Frontal cortex (tissue), 4 donors: ENCODE results near the gene KLK15. TPM values are rescaled to one million over a fixed set of nuclear protein-coding genes. Genes with fewer than 3 reads are reported as not detected.

Experiments used
- DNase-seq, 2 donors: peaks; one replicate each; pipeline ENCODE4 v3.0.0; 2012; ENCODE audit warnings: low spot score in 2 of 2
- FAIRE-seq: peaks from 2 replicates; lab custom pipeline; 2012; peaks lifted over from hg19 to GRCh38; lab: Jason Lieb, UNC
- total RNA-seq: library from RNA; depleted of rRNA; stranded (reverse); fragments of >200 nt; gene quantifications from one replicate; pipeline ENCODE4 v1.2.3, GENCODE V29; 2014
- donor health status: control.
- donor health status: control.
- donor health status: control.

KLK15 gene
- total RNA-seq, 1 donor from 2014 or later, result not detected

DNA sequence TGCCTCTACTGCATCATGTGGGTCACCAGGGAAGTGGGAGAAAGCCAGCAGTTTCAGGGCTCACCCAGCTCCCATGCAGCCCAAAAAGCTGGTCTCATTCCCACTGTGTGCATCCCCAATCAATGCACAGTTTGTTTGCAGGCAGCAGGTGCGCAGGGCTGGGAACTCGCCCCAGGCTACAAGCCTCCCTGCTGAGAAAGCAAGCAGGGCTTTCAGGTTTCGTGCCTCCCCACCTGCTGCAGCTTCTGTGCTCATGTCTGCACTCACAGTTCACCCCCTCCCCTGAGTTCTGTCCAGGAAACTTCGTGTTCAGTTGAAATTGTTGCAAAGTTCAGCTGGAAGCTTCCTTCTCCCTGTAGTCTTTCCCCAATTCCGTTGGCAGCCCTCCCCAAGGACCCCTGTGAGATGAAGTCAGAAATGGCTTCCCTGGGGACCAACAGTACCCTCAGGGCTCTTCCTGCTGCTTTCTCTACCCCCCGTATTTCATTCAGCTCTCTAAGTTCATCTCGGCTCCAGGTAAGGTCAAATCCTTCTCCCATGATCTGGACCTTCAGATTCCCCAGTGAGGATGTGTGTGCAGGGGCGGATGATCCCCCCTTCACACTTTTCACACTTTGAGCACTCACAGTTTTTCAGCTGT is 11.0 kb upstream of the KLK15 start:
- no peak for FAIRE-seq
- no peak for DNase-seq

DNA sequence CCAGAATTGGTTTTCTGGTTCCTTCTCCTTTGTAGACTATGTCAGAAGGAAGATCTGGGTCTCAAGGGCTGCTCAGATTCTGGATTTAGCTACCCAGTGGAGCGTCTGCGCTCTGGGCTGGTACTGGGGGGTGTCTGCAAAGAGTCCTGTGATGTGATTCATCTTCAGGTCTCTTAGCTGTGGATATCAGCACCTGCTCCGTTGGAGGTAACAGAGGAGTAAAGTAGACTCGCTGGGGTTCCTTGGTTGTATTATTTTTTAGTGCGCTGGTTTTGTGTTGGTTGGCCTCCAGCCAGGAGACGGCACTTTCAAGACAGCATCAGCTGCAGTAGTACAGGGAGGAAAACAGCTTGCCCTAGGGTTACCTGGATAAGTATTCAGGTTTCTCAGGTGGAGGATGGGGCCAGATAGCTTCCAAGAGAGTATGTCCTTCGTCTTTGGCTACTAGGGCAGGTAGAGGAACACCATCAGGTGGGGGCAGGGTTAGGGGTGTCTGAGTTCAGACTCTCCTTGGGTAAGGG is 10.4 kb upstream of the KLK15 start:
- DNase-seq (no peak), FAIRE-seq (no peak)

- FAIRE-seq (no peak), DNase-seq (no peak)
Observed at GRCh38 chr19:50843205-50843604, 9.8 kb upstream of the KLK15 start.

- DNase-seq (no peak), FAIRE-seq (no peak)
Observed at GRCh38 chr19:50842130-50842529, 8.8 kb upstream of the KLK15 start.

DNA sequence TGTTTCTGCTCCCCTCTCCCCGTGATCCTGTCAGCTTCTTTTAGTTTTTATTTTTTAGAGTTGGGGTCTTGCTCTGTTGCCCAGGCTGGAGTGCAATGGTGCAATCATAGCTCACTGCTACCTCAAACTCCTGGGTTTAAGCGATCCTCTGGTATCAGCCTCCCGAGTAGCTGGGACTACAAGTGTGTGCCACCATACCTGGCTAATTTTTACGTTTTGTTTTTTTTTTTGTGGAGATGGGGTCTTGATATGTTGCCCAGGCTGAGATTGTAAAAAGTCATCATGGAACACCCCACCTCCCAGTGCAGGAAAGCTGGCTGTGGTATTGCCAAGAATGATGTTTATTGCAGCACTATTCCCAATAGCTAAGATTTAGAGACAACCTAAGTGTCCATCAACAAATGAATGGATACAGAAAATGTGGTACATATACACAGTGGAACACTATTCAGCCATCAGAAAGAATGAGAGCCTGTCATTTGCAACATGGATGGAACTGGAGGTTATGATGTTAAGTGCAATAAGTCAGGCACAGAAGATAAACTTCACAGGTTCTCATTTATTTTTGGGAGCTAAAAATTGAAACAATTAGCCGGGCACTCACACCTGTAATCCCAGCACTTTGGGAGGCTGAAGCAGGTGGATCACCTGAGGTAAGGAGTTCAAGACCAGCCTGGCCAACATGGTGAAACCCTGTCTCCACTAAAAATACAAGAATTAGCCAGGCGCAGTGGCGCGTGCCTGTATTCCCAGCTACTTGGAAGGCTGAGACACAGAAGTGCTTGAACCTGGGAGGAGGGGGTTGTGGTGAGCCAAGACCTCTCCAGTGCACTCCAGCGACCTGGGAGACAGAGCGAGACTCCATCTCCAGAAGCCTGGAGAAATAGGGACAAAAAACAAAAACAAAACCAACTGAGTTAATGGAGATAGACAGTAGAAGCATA is 6.6 kb upstream of the KLK15 start:
- no peak for DNase-seq
- FAIRE-seq, result no peak

DNA sequence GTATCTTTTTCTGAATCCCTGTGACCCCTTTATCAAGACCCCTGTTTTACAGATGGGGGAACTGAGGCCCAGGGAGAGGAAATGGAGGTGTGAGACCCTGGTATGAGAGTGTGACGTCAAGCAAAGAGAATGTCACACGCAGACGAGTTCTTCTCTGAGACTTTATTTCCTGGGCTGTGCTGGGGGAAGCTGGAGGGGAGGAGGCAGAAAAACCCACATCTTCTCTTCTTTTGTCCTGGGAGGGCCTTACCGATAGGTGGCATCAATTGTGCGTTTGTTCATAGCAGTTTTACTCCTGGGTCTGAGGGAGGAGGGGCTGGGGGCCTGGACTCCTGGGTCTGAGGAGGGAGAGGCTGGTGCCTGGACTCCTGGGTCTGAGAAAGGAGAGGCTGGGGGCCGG is 4.9 kb upstream of the KLK15 start:
- FAIRE-seq, result no peak
- no peak for DNase-seq

GRCh38 chr19:50837300-50837699 is 3.9 kb upstream of the KLK15 start:
- FAIRE-seq (no peak), DNase-seq (no peak)

GRCh38 chr19:50836543-50837195 is 3.3 kb upstream of the KLK15 start:
- DNase-seq, result no peak

GRCh38 chr19:50835785-50836542 is 2.6 kb upstream of the KLK15 start:
- peak; percentile 67 to 92 for DNase-seq
- FAIRE-seq, result no peak

More at GRCh38 chr19:50836543-50837195, 3.3 kb upstream of the KLK15 start:
- FAIRE-seq, result no peak

DNA sequence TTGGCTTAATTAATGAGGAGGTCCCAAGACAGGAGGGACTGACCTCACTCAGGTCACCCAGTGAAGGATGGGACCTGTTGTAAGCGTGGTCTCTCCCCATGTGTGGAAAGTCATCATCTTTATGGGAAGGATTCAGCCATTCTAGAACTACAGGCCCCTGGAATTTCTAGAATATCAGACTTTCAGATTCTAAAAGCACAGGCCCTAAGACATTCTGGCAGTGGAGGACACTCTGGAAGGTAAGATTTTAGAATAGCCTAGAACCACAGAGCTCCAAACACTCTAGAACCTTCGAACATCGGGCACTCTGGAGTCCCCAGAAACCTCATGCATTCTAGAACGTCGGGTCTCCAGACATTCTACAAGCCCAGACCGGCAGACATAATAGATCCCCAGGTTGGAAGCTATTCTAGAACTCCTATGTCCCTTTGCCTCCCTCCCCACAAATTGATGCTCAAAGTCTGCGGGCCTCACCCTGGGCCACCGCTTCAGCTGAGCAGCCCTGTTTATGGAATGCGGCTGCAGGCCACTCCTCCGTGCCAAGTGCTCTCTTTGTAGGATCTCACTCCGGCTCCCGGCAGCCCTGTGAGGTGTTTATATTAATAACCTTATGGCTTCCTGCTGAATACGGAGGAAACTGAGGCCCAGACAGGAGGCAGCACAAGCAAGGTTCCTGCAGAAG is 1.9 kb upstream of the KLK15 start:
- DNase-seq (no peak), FAIRE-seq (no peak)

GRCh38 chr19:50833802-50834167 is 411 bp upstream of the KLK15 start:
- DNase-seq, result no peak
- FAIRE-seq, result no peak

DNA sequence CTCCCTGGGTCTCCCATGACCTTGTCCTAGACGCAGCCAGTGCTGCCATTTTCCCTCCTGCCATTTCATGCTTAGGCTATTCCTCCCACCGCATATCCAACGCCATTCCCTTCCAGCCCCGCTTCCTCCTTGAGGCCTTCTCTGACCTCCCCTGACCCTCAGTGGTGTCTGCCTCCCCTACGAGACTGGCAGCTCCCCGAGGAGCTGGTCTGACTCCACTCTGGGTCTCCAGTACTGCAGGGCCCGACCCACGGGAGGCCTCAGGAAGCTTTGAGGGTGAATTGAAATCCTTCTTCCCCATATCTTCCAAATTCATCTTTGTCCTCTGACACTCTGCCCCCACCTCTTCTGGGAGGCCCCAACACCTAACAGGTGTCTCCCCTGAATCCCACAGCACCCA is 708 bp downstream of the KLK15 start:
- FAIRE-seq (no peak), DNase-seq (no peak)

GRCh38 chr19:50831026-50831396 is 2.4 kb downstream of the KLK15 start:
- FAIRE-seq (no peak), DNase-seq (no peak)

GRCh38 chr19:50830266-50831025 is 2.9 kb downstream of the KLK15 start:
- DNase-seq, result no peak
- FAIRE-seq, result no peak

GRCh38 chr19:50829801-50830200 is 3.6 kb downstream of the KLK15 start:
- no peak for DNase-seq
- no peak for FAIRE-seq

DNA sequence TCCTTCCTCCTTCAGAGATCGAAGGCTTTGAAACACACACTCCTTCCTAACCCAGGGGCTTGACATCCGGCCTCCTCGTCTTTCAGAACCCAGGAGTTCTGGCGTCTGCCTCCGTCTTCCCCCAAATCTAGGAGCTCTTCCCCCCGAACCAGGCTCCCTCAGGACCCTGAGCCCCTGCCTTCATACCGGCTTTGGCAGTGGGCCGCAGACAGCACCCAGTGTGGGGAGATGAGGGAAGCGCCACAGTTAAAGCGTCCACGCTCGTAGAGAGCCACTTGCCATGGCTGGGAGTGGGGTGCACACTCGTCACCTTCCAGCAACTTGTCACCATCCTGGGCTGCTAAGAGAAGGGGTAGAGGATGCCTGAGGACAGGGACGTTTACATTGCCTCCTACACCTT is 5.9 kb downstream of the KLK15 start:
- FAIRE-seq, result no peak
- DNase-seq, result no peak

DNA sequence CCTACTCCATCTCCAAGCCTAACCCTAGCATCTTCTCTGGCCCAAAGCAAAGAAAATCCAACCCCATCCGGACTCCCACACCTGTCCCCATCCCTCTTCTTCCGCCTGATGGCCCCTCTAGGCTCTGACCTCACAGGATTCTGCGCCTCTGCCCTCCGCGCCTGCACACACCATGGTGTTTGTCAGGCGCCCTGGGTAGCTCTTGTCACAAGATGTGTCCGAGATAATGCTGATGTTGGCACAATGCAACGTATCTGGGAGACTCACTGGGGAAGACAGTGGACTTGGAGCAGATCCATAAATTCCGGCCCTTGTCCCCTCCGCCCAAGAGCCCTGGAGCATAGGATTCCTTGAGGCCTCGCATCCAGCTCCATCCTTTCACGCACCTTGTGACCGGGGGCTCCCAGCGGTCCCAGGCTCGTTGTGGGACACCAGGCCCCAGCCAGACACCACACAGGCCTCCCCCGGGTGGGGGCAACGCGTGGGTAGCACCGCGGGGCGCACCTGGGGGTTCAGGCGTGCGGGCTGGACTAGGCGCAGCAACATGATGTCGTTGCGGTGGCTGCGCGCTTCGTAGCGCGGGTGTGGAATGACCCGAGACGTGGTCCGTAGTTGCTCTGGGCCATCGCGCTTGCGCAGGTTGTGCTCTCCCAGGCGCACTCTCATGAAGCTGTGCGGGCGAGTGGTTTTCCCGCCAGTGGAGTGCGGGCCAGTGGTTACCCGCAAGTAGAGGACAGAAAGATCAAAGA is 6.7 kb downstream of the KLK15 start:
- no peak for FAIRE-seq
- no peak for DNase-seq
